Loucy (cell line): ENCODE results near the gene PRR15.

ENCODE experiments used
- CTCF ChIP-seq: fragments of 200-600 bp; sonication (generic); conservative IDR thresholded peaks from 2 replicates; pipeline ENCODE4 v1.5.1; 2014; ENCODE audit warnings: mild to moderate bottlenecking, antibody characterized with exemption, low read length
- EZH2phosphoT487 ChIP-seq: fragments of 200-600 bp; IDR thresholded peaks from 2 replicates; pipeline ENCODE4 v1.6.1; 2018; ENCODE audit warnings: antibody characterized with exemption, mild to moderate bottlenecking, moderate library complexity, borderline replicate concordance

GRCh38 chr7:29567174-29567573 lies 3.5 kb downstream of the PRR15 start:
- no peak for TF ChIP-seq CTCF
- no peak for TF ChIP-seq EZH2phosphoT487
